Vagina (tissue), 2 donors: ENCODE results near the gene ZFHX3.

ENCODE experiments used
- CTCF ChIP-seq, 3 experiments: fragments of 450-650 bp in 2 of 3; fragments of 200-600 bp in 1 of 3; sonication (generic) in 1 of 3; IDR thresholded peaks; one replicate each; pipeline ENCODE4 v1.5.1; 2017 to 2019; ENCODE audit warnings: antibody characterized with exemption in 3 of 3, mild to moderate bottlenecking in 2 of 3, moderate library complexity in 2 of 3
- POLR2A ChIP-seq, 2 donors: fragments of 450-650 bp; IDR thresholded peaks; one replicate each; pipeline ENCODE4 v1.6.1; 2017; ENCODE audit warnings: antibody characterized with exemption in 2 of 2, mild to moderate bottlenecking in 2 of 2, moderate library complexity in 2 of 2
- POLR2AphosphoS5 ChIP-seq, 2 donors: sonication (generic); formaldehyde crosslinking; IDR thresholded peaks; one replicate each; pipeline ENCODE4 v1.9.0; 2017; ENCODE audit warnings: antibody characterized with exemption in 2 of 2, mild to moderate bottlenecking in 2 of 2, low read depth in 1 of 2; ENCODE audit not compliant: insufficient read depth in 1 of 2

GRCh38 chr16:72921620-72922019 lies 126.3 kb downstream of the ZFHX3 start:
- no peak for TF ChIP-seq CTCF (IDR thresholded peaks at IDR 0.05)
- TF ChIP-seq POLR2A (IDR thresholded peaks at IDR 0.05) = no peak
- TF ChIP-seq POLR2AphosphoS5 (IDR thresholded peaks at IDR 0.05; ENCODE audit: insufficient read depth in 1 of 2, low read depth in 1 of 2) = no peak
